ENCODE measurements around the gene PDLIM4.

Gene PDLIM4

DNA sequence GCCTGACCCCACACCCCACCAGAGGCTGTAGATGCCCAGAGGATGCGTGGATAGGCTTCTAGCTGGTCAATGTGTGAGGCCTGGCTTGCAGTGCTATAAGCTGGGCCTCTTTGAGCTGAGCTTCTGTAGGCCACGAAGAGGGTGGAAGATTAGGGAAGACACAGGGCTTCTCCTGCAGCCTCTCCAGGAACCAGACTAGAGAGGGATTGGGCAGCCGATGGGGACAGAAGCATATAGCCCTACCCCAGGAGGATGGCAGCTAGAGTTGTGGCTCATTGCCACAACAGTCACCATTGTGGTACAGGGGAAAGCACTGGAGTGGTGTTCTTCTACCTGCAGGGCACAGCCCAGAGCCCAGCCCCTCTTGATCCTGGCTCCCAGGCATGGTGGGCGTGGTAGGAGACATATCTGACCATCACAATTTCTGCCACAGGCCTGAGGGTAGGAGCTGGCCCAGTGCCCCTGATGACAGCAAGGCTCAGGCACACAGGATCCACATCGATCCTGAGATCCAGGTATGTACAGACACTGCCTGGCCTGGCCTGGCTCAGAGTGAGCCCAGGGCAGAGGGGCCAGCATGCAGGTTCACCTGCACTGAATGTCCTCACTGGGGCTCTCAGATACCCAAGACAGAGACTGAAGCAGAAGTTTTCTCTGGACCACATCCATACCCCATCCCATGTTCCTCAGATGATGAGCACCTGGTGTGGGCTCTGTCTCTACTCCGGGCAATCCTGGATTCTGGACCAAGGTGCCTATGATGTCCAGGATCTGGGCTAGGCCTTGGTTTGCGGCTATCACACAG, 8.7 kb downstream of the PDLIM4 start:
- no peak overlapping the region for H3K4me3 ChIP-seq (ENCODE audit: low read depth, low read length)

DNA sequence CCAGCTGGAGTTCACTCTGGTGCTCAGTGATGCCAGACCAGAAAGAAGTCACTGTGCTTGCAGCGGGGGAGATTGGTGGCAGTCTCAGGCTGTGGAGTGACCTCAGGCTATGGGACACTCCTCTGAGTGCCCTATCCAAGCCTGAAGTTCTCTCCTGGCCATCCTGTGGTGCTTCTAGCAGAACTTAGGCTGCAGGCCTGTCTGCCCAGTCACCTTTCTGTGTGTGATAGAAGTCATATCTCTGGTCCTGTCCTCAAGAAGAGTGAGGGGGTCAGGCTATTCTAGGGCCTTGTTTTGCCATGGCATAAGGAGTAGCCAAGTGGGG, 9.3 kb downstream of the PDLIM4 start:
- no peak overlapping the region for H3K4me3 ChIP-seq (ENCODE audit: low read depth, low read length)

- H3K4me3 ChIP-seq (ENCODE audit: low read depth, low read length), result no peak overlapping the region
These were observed 9.8 kb downstream of the PDLIM4 start for GRCh38 chr5:132267166-132267739.

GRCh38 chr5:132267931-132268768, 10.7 kb downstream of the PDLIM4 start:
- no peak overlapping the region for H3K4me3 ChIP-seq (ENCODE audit: low read depth, low read length)

DNA sequence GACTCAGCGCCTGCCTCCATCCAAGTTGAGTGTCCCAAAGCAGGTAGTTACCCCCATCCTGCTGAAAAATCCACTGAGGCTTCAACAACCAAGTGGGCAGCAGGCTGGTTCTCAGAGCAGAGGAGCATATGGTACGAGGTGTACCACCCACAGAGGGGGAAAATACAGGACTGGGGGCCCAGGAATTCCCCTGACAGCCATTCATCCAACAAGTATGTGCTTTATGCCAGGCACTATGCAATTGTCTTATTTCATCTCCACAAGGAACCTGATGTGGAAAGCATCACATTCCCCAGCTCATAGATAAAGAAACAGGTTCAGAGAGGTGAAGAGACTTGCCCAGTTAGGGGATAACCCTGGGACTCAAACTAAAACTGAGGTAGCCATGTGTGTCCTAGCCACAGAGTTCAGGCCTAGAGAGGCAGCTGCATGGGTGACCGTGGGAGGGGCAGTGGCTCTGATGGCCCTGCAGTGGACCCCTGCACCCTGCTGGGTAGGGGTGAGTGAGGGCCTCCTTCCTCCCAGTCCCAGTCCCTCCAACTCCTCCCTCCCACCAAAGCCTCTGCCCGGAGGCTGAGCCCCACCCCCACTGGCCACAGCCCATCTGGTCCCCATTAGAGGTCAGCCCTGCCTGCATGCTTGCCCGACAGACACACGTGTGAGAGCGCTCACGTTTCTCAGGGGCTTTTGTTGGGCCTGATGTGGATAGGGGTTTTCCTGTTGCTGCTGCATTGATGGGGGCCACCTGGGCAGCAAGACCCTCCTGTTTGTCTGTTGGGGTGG, 11.5 kb downstream of the PDLIM4 start:
- H3K4me3 ChIP-seq (ENCODE audit: low read depth, low read length), result no peak overlapping the region

GRCh38 chr5:132269635-132270334, 12.3 kb downstream of the PDLIM4 start:
- no peak overlapping the region for H3K4me3 ChIP-seq (ENCODE audit: low read depth, low read length)

DNA sequence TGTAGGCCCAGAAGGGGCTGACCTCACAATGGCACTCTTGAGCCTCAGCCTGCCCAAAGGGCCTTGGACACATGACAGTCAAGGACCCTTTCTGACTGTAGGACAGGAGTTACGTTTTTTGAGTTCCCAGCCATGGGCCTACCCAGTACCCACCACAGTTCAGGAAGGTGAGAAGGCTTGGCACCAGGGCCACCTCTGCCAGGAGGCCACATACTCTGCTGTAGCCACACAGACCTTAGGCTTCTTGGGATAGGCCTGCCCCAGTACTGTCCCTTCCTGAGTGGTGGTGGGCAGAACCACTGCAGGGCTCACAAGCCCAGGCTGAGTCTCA, 12.8 kb downstream of the PDLIM4 start:
- no peak overlapping the region for H3K4me3 ChIP-seq (ENCODE audit: low read depth, low read length)

DNA sequence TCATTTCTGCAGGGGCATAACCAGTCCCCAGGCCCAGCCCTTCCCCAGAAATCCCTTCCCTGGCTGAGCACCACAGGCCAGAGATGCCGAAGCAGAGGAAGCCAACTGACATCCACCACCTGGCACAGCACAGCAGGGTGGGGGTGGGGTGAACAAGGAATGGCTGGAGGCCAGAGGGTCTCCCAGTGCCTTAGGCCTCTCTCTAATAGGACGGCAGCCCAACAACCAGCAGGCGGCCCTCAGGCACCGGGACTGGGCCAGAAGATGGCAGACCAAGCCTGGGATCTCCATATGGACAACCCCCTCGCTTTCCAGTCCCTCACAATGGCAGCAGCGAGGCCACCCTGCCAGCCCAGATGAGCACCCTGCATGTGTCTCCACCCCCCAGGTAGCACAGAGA, 13.2 kb downstream of the PDLIM4 start:
- H3K4me3 ChIP-seq (ENCODE audit: low read depth, low read length), result no peak overlapping the region

- no peak overlapping the region for H3K4me3 ChIP-seq (ENCODE audit: low read depth, low read length)
These were observed 14.1 kb downstream of the PDLIM4 start for GRCh38 chr5:132271251-132272246.

DNA sequence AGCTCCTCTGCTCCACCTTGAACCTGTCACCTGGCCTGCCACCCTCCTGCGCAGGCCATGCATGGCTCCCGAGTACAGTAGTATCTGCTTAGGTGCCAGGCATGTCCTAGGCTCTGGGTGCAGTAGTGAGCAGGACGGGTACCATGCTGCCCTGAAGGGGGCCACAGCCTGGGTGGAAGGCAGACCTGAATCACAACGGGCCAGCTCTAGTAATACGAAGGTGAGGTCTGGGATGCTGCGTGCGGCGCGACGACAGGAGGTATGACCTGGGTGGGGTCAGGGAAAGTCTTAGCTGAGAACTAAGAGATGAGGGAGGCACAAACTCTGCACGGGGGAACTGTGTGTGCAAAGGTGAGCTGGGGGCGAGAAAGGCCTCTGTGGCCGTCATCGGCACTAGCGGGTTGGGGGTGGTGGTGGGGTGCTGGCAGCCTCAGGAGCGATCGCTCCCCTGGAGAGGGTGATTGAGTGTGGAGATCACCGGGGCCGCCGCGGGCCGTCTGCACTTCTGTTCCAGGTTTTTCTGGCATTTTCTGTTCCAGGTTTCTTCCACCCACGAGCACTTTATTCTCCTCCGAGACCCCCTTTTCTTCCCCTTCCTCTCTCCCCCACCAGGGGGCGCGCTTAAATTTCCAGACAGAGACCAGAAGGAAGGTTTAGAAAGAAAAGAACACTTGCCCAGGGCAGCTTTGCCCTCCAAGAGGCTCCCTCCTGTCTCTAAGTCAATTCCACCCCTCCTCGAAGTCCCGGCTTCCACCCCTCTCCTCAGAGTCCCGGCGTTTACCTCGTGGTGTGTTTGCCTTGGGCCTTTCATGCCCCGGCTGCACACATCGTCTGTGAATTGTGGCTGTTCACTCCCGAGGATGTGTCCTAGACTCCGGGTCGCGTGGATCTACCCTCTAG, 15.1 kb downstream of the PDLIM4 start:
- H3K4me3 ChIP-seq (ENCODE audit: low read depth, low read length), result no peak overlapping the region

GRCh38 chr5:132273631-132274030, 16.1 kb downstream of the PDLIM4 start:
- no peak overlapping the region for H3K4me3 ChIP-seq (ENCODE audit: low read depth, low read length)

GRCh38 chr5:132274050-132274792, 16.7 kb downstream of the PDLIM4 start:
- H3K4me3 ChIP-seq (ENCODE audit: low read depth, low read length), result no peak overlapping the region

GRCh38 chr5:132275367-132276220, 18.1 kb downstream of the PDLIM4 start:
- H3K4me3 ChIP-seq (ENCODE audit: low read depth, low read length), result no peak overlapping the region

DNA sequence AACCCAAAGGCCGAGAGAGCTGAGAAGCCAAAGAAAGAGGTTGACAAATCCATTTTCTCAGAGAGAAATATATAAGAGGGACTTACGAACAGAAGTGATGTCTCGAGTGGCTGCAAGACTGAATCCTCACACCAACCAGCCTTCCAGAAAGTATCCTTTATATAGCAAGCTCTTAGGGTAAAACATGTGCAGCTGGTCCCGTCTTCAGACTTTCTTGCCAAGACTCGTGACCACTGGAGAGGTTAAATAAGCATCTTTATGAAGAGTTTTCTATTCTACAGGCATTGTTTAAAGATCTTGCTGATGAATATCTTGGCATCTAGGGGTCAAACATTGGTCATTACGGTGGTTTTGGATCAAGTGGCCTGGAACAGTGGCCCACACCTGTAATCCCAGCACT, 19.8 kb downstream of the PDLIM4 start:
- H3K4me3 ChIP-seq (ENCODE audit: low read depth, low read length), result no peak overlapping the region

- no peak overlapping the region for H3K4me3 ChIP-seq (ENCODE audit: low read depth, low read length)
These were observed 20.7 kb downstream of the PDLIM4 start for GRCh38 chr5:132277971-132278853.

- H3K4me3 ChIP-seq (ENCODE audit: low read depth, low read length), result no peak overlapping the region
These were observed 22.3 kb downstream of the PDLIM4 start for GRCh38 chr5:132279801-132280200.

Data from iPS-11a (cell line).